Adipose tissue (tissue), 3 donors: Measurements from ENCODE around the gene XPOT. TPM values are rescaled to one million over a fixed set of nuclear protein-coding genes. Genes with fewer than 3 reads are reported as not detected.
"Not testable (repeated sequence)": the region's sequence is repeated elsewhere in the genome, so short reads cannot be mapped to it uniquely, and the experiment has no call there.

Source experiments
- H3K27ac ChIP-seq: one replicate; pipeline ENCODE4 v1.5.1; 2013; ENCODE audit warnings: low read depth, low read length
- WGBS, 3 donors: extraction: QIAGEN DNeasy Blood & Tissue Kit; methylation state at CpG; one replicate each; pipeline ENCODE4 v1.1.7; 2013; 5-methylcytosine and 5-hydroxymethylcytosine counted together
- polyA plus RNA-seq, 3 donors: library from polyadenylated mRNA; stranded (reverse); fragments of 200-250 nt; gene quantifications; one replicate each; pipeline ENCODE4 v1.2.3, GENCODE V29; 2013
- donor health status: healthy with polysubstance abuse.
- donor health status: Bipolar disorder and iron deficiency.
- donor health status: healthy.

XPOT gene
- 10 to 100 TPM; 14.7 to 31.3 (median 21.4) TPM for polyA plus RNA-seq

- 12 to 16% (median 14%) methylated on average over 46 to 60 of the region's 60 CpGs for WGBS, 3 donors
- H3K27ac ChIP-seq, result peak within 1 kb of the TSS; percentile 82
Measured at GRCh38 chr12:64403707-64404469, at the start of gene XPOT. Gene XPOT (plus strand): TSS chr12:64404392. CDS start chr12:64410036, 5,644 bp downstream.

- not testable (repeated sequence) for H3K27ac ChIP-seq
- WGBS, 3 donors, result 81 to 92% (median 89%) methylated on average over 2 of the region's 2 CpGs
Measured at GRCh38 chr12:64356209-64356608, 48.0 kb upstream of the XPOT start.

DNA sequence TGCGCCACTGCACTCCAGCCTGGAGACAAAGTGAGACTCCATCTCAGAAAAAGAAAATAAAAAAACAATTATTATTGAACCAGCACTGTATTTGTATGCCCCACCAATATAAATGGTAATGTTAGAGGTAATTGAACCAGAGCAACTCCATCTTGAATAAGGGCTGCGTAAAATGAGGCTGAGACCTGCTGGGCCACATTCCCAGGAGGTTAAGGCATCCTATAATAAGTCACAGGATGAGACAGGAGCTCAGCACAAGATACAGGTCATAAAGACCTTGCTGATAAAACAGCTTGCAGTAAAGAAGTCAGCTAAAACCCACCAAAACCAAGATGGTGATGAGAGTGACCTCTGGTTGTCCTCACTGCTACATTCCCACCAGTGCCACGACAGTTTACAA lies 43.0 kb upstream of the XPOT start:
- H3K27ac ChIP-seq, result not testable (repeated sequence)
- WGBS, 3 donors, result 84 to 92% (median 89%) methylated on average over 3 of the region's 3 CpGs

- 85 to 93% (median 92%) methylated on average over 4 of the region's 4 CpGs for WGBS, 3 donors
Measured at GRCh38 chr12:64362721-64363305, 41.4 kb upstream of the XPOT start.

GRCh38 chr12:64383675-64384074 lies 20.5 kb upstream of the XPOT start:
- 61 to 79% (median 79%) methylated on average over 1 of the region's 1 CpG for WGBS, 3 donors

More at GRCh38 chr12:64362721-64363305, 41.4 kb upstream of the XPOT start:
- no peak overlapping the region for H3K27ac ChIP-seq

DNA sequence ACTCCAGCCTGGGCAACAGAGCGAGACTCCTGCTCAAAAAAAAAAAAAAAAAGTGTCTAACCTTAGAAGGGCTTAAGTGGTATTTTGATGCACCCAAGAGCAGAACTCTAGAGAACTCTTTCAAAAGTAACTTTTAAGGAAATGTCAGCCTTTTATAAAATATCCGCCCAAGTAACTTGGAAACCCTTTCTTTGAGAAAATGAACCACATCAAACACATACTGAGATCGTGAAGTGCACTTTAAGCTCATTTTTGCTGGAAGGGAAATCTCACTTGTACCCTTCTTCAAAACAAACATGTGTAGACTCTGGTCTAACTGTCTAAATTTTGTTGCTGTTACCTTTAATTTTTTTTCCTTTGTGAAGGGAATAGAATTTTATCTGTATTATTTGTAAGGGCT lies 19.2 kb upstream of the XPOT start:
- no peak overlapping the region for H3K27ac ChIP-seq
- WGBS, 3 donors, result 87 to 88% (median 88%) methylated on average over 3 of the region's 3 CpGs

More at GRCh38 chr12:64383675-64384074, 20.5 kb upstream of the XPOT start:
- no peak overlapping the region for H3K27ac ChIP-seq

- H3K27ac ChIP-seq, result no peak overlapping the region
- 65 to 81% (median 75%) methylated on average over 2 of the region's 2 CpGs for WGBS, 3 donors
Measured at GRCh38 chr12:64385468-64385867, 18.7 kb upstream of the XPOT start.

- 90 to 94% (median 93%) methylated on average over 6 of the region's 6 CpGs for WGBS, 3 donors
- H3K27ac ChIP-seq, result no peak overlapping the region
Measured at GRCh38 chr12:64387197-64387816, 16.9 kb upstream of the XPOT start.

DNA sequence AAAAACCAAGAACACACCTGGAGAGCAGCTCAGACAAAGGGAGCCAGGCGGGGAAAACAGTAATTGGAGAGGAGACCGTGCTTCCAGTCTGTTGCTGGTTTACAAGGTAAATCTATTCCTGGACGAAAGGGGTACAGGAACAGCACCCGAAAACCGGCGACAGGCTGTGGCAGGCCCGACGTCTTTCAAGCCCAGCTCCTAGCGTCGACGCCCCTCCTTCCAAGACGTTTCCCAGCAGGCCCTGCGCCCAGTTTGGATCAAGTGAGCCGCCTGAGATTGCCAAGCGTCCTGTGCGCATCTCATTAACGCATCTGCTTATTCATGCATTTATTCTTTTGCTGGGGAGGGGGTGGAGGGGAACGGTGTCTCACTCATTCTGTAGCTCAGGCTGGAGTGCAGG lies 15.0 kb upstream of the XPOT start:
- 82 to 89% (median 82%) methylated on average over 18 of the region's 18 CpGs for WGBS, 3 donors
- no peak overlapping the region for H3K27ac ChIP-seq

DNA sequence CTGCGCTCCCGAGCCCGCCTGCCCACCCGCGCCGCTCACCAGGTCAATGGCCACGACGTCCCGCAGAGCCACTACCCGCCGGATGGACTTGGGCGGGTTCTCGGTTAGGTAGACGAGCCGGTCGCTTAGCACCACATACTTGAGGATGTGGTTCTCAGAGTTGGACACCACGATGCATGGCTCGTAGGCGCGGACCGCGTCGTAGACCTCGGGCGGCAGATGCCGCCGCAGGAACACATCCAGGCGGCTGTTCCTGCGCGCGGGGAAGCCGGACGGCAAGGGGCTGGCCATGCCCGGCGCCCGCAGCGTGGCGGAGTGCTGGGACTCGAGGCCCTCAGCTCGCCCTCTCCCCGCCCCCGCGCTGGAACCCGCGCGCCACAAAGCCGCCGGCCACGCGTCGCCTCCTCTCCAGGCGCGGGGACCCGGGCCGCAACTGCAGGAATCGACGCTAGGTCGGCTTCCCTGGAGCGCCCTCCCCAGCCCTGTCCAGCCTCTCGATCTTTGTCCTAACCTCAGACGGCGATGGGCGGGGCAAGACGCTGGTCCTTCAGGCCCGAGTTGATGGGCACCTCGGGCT lies 13.8 kb upstream of the XPOT start, which contains the start of gene C12orf56:
C12orf56 (minus strand) TSS at position 484 of the 577 bp plus-strand sequence; CDS start at position 291, 193 bp downstream.
- 2 to 3% (median 3%) methylated on average over 45 to 66 of the region's 66 CpGs for WGBS, 3 donors

GRCh38 chr12:64392221-64392620 lies 12.0 kb upstream of the XPOT start:
- no peak overlapping the region for H3K27ac ChIP-seq
- WGBS, 3 donors, result 64 to 86% (median 86%) methylated on average over 3 of the region's 3 CpGs

More for the DNA sequence above, 13.8 kb upstream of the XPOT start, which contains the start of gene C12orf56:
- H3K27ac ChIP-seq, result no peak within 1 kb of the TSS

- H3K27ac ChIP-seq, result no peak overlapping the region
- 40 to 64% (median 47%) methylated on average over 2 of the region's 2 CpGs for WGBS, 3 donors
Measured at GRCh38 chr12:64395739-64396138, 8.5 kb upstream of the XPOT start.

- no peak overlapping the region for H3K27ac ChIP-seq
- 52 to 67% (median 64%) methylated on average over 4 of the region's 4 CpGs for WGBS, 3 donors
Measured at GRCh38 chr12:64400041-64400440, 4.2 kb upstream of the XPOT start.

DNA sequence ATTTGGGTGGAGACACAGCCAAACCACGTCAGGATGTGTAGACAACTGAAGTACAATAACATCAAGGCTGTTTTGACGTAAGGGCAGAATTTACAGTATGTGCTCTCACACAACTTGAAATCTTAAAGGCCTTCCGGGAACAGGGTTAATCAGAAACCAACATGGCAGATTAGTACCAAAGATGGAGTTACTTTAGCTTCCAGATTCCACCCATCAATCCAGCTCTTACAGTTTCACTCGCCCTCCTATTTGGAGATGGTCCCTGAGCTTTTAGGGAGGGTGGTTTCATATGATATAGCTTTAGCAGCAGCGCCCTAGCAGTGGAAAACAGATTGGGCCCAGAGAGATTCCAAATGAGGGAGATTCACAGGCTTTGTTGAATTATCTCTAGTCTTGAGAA lies 2.0 kb upstream of the XPOT start:
- no peak overlapping the region for H3K27ac ChIP-seq
- WGBS, 3 donors, result 90 to 93% (median 91%) methylated on average over 5 of the region's 5 CpGs

- WGBS, 3 donors, result 0 to 1% (median 0%) methylated on average over 54 to 78 of the region's 78 CpGs
- peak overlapping the region; percentile 82 for H3K27ac ChIP-seq
Measured at GRCh38 chr12:64404470-64405256, 471 bp downstream of the XPOT start.

DNA sequence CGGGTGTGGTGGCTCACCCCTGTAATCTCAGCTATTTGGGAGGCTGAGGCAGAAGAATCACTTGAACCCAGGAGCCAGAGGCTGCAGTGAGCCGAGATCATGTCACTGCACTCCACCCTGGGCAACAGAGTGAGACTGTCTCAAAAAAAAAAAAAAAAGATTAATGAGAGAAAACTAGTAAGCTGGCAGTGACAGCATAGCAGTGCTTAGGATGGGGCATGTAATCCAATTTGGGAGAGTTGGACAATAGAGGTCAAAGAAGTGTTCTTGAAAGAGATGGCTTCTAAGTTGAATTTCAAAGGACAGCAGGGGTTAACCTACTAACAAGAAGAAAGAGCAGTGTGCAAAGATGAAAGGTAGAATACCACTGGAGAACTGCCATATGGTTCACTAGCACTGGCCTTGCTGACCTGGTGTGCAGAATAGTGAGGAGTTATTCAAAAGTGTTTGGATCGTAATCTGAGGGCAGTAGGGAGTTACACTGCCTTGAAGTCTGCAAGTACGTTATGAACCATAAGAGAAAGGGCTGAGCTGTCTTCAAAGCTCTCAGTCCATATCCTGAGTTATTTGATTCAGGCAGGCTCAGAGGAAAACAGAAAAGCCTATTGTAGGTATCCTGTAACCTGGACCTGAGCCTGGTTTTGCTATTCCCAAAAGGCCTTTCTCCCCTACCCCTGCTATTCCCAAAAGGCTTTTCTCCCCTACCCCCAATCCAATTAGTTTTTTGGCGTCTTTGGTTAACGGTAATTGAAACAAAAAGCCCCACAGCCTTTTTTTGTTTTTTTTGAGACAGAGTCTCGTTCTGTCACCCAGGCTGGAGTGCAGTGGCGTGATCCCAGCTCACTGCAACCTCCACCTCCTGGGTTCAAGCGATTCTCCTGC lies 3.4 kb downstream of the XPOT start:
- H3K27ac ChIP-seq, result no peak overlapping the region
- 72 to 87% (median 85%) methylated on average over 9 of the region's 9 CpGs for WGBS, 3 donors

DNA sequence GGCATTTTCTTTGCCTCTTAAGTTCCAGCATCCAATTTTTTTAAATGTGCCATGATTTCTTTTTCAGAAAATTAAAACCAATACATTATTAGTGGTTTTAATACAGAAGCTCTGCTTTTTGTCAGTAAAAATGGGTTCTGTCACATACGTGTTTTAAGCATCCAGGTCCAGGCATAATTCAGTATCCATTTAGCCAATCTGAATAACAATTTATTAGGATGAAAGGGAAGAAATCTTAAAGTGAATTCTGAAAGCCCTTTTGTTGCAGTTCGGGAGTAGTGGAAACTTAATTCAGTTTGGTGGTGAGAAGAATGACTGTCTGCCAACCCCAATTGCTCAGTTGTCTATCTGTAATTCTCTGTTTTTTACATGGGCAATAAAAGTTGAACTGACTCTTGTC lies 7.2 kb downstream of the XPOT start:
- WGBS, 3 donors, result 94 to 99% (median 95%) methylated on average over 2 of the region's 2 CpGs
- no peak overlapping the region for H3K27ac ChIP-seq
